A549 (cell line): ENCODE results near the gene SGSM1. TPM values are rescaled to one million over a fixed set of nuclear protein-coding genes. Genes with fewer than 3 reads are reported as not detected.
A peak's percentile ranks its signal among the peaks of the same experiment; 100 is the strongest.

Experiments used
- ATAC-seq, 2 experiments: fragments of 200-7000 bp in 1 of 2; fragments of >200 bp in 1 of 2; cut with Nextera tagmentation in 1 of 2; cut with Tn5 transposase in 1 of 2; 3 replicates each; pipeline versions ENCODE4 v1.8.0 to v1.9.1; 2018 to 2020; ENCODE audit warnings: mild to moderate bottlenecking in 1 of 2, moderate library complexity in 1 of 2
- CTCF ChIA-PET: fragments of 300-600 bp; sonication (Branson Sonifier 250); formaldehyde crosslinking; extraction: SDS; loops from one replicate; lab custom pipeline; 2021; ENCODE audit warnings: antibody characterized with exemption, inconsistent platforms; lab: Yijun Ruan, JAX
- POLR2A ChIA-PET: fragments of 350-600 bp; formaldehyde crosslinking; extraction: SDS; loops from one replicate; lab custom pipeline; 2021; ENCODE audit warnings: antibody characterized with exemption, inconsistent platforms; lab: Yijun Ruan, JAX
- DNase-seq, 2 experiments: peaks; one replicate each; pipeline versions ENCODE4 v3.0.0 to v3.0.0-alpha.2; 2011 to 2016; ENCODE audit warnings: low read depth in 1 of 2, low spot score in 1 of 2
- FAIRE-seq: peaks from 2 replicates; lab custom pipeline; 2011; peaks lifted over from hg19 to GRCh38; lab: Jason Lieb, UNC
- H3K27ac ChIP-seq, 2 experiments: fragments of >200 bp; sonication (Bioruptor Twin); formaldehyde crosslinking; 3 replicates each; pipeline ENCODE4 v1.5.1; 2016 to 2017
- H3K4me1 ChIP-seq: fragments of >200 bp; sonication (Bioruptor Twin); formaldehyde crosslinking; 3 replicates; pipeline ENCODE4 v1.6.1; 2016
- H3K4me2 ChIP-seq: fragments of >200 bp; sonication (Bioruptor Twin); formaldehyde crosslinking; 3 replicates; pipeline ENCODE4 v1.6.1; 2016
- H3K4me3 ChIP-seq: fragments of >200 bp; sonication (Bioruptor Twin); formaldehyde crosslinking; 3 replicates; pipeline ENCODE4 v1.5.1; 2016
- H3K9me3 ChIP-seq: fragments of >200 bp; sonication (Bioruptor Twin); formaldehyde crosslinking; 3 replicates; pipeline ENCODE4 v1.6.1; 2016
- CTCF ChIP-seq: fragments of >200 bp; sonication (Bioruptor Twin); formaldehyde crosslinking; IDR thresholded peaks from 3 replicates; pipeline ENCODE4 v1.5.1; 2016
- EHMT2 ChIP-seq: fragments of 200-600 bp; sonication (generic); IDR thresholded peaks from 2 replicates; pipeline ENCODE4 v1.6.1; 2016; ENCODE audit warnings: antibody characterized with exemption, low read depth, mild to moderate bottlenecking, moderate library complexity
- EP300 ChIP-seq, 2 experiments: fragments of >200 bp; sonication (Bioruptor Twin); formaldehyde crosslinking; IDR thresholded peaks; 2 replicates in 1 of 2; 3 replicates in 1 of 2; pipeline ENCODE4 v1.6.1; 2016 to 2017
- GATA3 ChIP-seq: IDR thresholded peaks from 2 replicates; pipeline ENCODE4 v1.6.1; 2012; ENCODE audit warnings: borderline replicate concordance
- HEYL ChIP-seq: fragments of 250-450 bp; sonication (Bioruptor Pico); IDR thresholded peaks from 2 replicates; pipeline ENCODE4 v1.8.0; 2021; ENCODE audit warnings: mild to moderate bottlenecking, moderate library complexity
- HOXB13 ChIP-seq: fragments of 250-450 bp; sonication (Bioruptor Pico); IDR thresholded peaks from 2 replicates; pipeline ENCODE4 v1.5.0; 2020; ENCODE audit warnings: low read depth, mild to moderate bottlenecking, moderate library complexity
- HOXB5 ChIP-seq: fragments of 250-450 bp; sonication (Bioruptor Pico); IDR thresholded peaks from 2 replicates; pipeline ENCODE4 v1.5.0; 2020; ENCODE audit warnings: mild to moderate bottlenecking, moderate library complexity
- JUN ChIP-seq, 2 experiments: fragments of >200 bp; sonication (Bioruptor Twin); formaldehyde crosslinking; IDR thresholded peaks; 2 replicates in 1 of 2; 3 replicates in 1 of 2; pipeline ENCODE4 v1.6.1; 2016 to 2017
- JUNB ChIP-seq: fragments of >200 bp; sonication (Bioruptor Twin); formaldehyde crosslinking; IDR thresholded peaks from 2 replicates; pipeline ENCODE4 v1.6.1; 2016
- NR3C1 ChIP-seq: fragments of >200 bp; sonication (Bioruptor Twin); formaldehyde crosslinking; IDR thresholded peaks from 3 replicates; pipeline ENCODE4 v1.6.1; 2017
- PHF8 ChIP-seq: fragments of 200-600 bp; sonication (generic); IDR thresholded peaks from 2 replicates; pipeline ENCODE4 v1.6.1; 2016; ENCODE audit warnings: low read depth, mild to moderate bottlenecking, antibody characterized with exemption, moderate library complexity, borderline replicate concordance
- RAD21 ChIP-seq, 2 experiments: fragments of >200 bp in 1 of 2; sonication (Bioruptor Twin) in 1 of 2; formaldehyde crosslinking in 1 of 2; IDR thresholded peaks in 1 of 2; conservative IDR thresholded peaks in 1 of 2; 2 replicates in 1 of 2; 3 replicates in 1 of 2; pipeline ENCODE4 v1.6.1; 2012 to 2018; ENCODE audit warnings: inconsistent platforms in 1 of 2
- RFX5 ChIP-seq: fragments of 450-650 bp; IDR thresholded peaks from 2 replicates; pipeline ENCODE4 v1.7.1; 2014; ENCODE audit warnings: antibody characterized with exemption, mild to moderate bottlenecking, moderate library complexity
- SMC3 ChIP-seq: fragments of >200 bp; sonication (Bioruptor Twin); formaldehyde crosslinking; IDR thresholded peaks from 3 replicates; pipeline ENCODE4 v1.6.1; 2018; ENCODE audit warnings: inconsistent platforms
- SREBF2 ChIP-seq: fragments of 450-650 bp; IDR thresholded peaks from 2 replicates; pipeline ENCODE4 v1.6.1; 2014; ENCODE audit warnings: mild to moderate bottlenecking, moderate library complexity
- TFCP2L1 ChIP-seq: fragments of 250-450 bp; sonication (Bioruptor Pico); IDR thresholded peaks from 2 replicates; pipeline ENCODE4 v1.5.0; 2021; ENCODE audit warnings: mild to moderate bottlenecking
- TP53 ChIP-seq: fragments of 250-450 bp; sonication (Bioruptor Pico); IDR thresholded peaks from 2 replicates; pipeline ENCODE4 v1.5.0; 2021; ENCODE audit warnings: mild to moderate bottlenecking, moderate library complexity
- USF2 ChIP-seq: fragments of 450-650 bp; IDR thresholded peaks from 2 replicates; pipeline ENCODE4 v1.6.1; 2014; ENCODE audit warnings: antibody characterized with exemption
- ZFP36 ChIP-seq: fragments of 450-650 bp; IDR thresholded peaks from 2 replicates; pipeline ENCODE4 v1.6.1; 2014; ENCODE audit warnings: borderline replicate concordance; ENCODE audit not compliant: partially characterized antibody
- WGBS: methylation state at CpG from one replicate; pipeline ENCODE4 v1.1.6; 2017; ENCODE audit errors: missing lambda C conversion rate; 5-methylcytosine and 5-hydroxymethylcytosine counted together
- polyA plus RNA-seq, 4 experiments: library from polyadenylated mRNA; depleted of rRNA in 3 of 4; stranded (reverse); fragments of >200 nt; fragmentation: RNase III in 1 of 4; extraction: RNeasy Plus Mini Kit Qiagen cat#74134 plus additional on column Dnase treatment in 1 of 4; gene quantifications; 2 replicates in 3 of 4; 3 replicates in 1 of 4; pipeline ENCODE4 v1.2.3, GENCODE V29; 2011 to 2017
- TF ChIP-seq, protein P1 (sequence below): fragments of 150-350 bp; IDR thresholded peaks from 2 replicates; pipeline ENCODE4 v1.6.1; 2014; ENCODE audit warnings: low read depth, mild to moderate bottlenecking, low read length

SGSM1 gene
- polyA plus RNA-seq, 2 of the 4 experiments (the other 2 are of a cell fraction): 0.50 to 1.4 TPM

DNA sequence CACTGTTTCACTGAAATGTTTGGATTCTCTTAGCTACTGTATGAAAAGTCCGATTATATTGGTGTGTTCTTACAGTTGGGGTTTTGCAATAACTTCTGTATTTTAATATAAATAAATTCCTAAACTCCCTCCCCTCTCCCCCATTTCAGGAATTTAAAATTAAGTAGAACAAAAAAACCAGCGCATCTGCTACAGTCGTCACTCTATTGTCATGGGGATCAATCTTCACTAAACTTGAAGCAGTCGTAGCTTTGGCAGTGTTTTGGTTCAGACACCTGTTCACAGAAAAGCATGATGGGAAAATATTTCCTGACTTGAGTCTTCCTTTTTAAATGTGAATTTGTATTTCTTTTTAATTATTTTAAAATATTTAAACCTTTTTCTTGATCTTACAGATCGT lies 40.8 kb upstream of the SGSM1 start:
- no peaks in the 10 kb centered on the region for H3K9me3 ChIP-seq
- no peaks in the 10 kb centered on the region for H3K4me1 ChIP-seq
- TF ChIP-seq HOXB5 (CRISPR knock-in tag) (no peak), USF2 (no peak), ZFP36 (no peak), EP300 (IDR thresholded peaks at IDR 0.05) (no peak), GATA3 (no peak), TP53 (CRISPR knock-in tag) (no peak), RFX5 (no peak), NR3C1 (no peak), JUN (IDR thresholded peaks at IDR 0.05) (no peak), TFCP2L1 (CRISPR knock-in tag) (no peak), HOXB13 (CRISPR knock-in tag) (no peak), JUNB (no peak), SREBF2 (no peak), HEYL (CRISPR knock-in tag) (no peak), EHMT2 (no peak), PHF8 (no peak)
- TF ChIP-seq, protein P1, sequence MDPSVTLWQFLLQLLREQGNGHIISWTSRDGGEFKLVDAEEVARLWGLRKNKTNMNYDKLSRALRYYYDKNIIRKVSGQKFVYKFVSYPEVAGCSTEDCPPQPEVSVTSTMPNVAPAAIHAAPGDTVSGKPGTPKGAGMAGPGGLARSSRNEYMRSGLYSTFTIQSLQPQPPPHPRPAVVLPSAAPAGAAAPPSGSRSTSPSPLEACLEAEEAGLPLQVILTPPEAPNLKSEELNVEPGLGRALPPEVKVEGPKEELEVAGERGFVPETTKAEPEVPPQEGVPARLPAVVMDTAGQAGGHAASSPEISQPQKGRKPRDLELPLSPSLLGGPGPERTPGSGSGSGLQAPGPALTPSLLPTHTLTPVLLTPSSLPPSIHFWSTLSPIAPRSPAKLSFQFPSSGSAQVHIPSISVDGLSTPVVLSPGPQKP: no peak
- DNase-seq (no peak), FAIRE-seq (no peak), ATAC-seq (no peak)
- H3K4me3 ChIP-seq: no peak overlapping the region
- no peak overlapping the region for H3K27ac ChIP-seq
- POLR2A ChIA-PET: no interaction called here
- no peak overlapping the region for H3K4me2 ChIP-seq
- WGBS: 54% methylated on average over 5 of the region's 5 CpGs
- CTCF ChIA-PET: no interaction called here

DNA sequence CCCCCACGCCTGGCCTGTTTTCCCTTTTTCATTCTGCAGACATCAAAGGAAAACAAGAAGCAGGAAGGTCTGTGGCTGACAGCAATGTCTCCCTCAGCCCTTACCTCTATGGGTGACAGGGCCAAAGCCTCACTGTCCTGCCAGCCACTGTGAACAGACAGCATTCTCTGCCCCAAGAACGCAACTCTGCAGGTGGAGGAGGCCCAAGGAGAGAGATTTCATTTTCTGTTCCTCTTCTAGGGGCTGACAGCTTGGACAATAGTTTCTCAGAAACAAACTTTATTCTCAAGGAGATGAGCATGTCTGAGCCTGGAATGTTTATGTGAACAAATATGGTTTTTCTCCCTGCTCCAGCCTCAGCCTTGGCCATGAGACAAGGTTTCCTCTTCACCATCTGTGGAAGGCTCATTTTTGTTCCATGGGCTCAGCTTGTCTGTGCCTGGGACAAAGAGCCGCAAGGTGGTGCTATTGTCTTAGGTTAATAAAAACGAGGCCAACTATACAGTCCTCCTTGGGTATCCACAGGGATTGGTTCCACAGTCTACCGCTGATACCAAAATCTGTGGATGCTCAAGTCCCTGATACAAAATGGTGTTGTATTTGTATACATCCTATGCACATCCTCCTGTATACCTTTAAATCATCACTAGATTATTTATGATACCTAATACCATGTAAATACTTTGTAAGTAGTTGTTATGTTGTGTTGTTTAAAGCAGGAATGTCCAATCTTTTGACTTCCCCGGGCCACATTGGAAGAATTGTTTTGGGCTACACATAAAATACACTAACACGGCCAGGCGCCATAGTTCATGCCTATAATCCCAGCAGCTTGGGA lies 37.3 kb upstream of the SGSM1 start:
- DNase-seq: peak; percentile 61 to 68
- TF ChIP-seq TFCP2L1 (CRISPR knock-in tag) (no peak), RAD21 (conservative IDR thresholded peaks at IDR 0.05 in 1 of 2, IDR thresholded peaks at IDR 0.05 in 1 of 2) (peak; percentile 76), CTCF (peak; percentile 58), EHMT2 (no peak), SMC3 (peak; percentile 58)
- TF ChIP-seq, all 56 proteins: peak for 3
- ATAC-seq (peak; percentile 91 to 95), FAIRE-seq (no peak)
- ChIA-PET POLR2A (no interaction called here), CTCF (interaction anchor here (0.6 to 5.8 kb wide), 30 partner anchors 9 to 313 kb away, joined by 3 to 44 read pairs (median 4); no protein-coding TSS in a partner anchor)
- Histone ChIP-seq H3K4me3 (no peak overlapping the region), H3K9me3 (no peaks in the 10 kb centered on the region), H3K27ac (no peak overlapping the region), H3K4me1 (no peaks in the 10 kb centered on the region), H3K4me2 (no peak overlapping the region)
- 27% methylated on average over 8 of the region's 8 CpGs for WGBS
